GM12891 (cell line): ENCODE data around the gene INAFM2.

Experiments
- PAX5 ChIP-seq: IDR thresholded peaks from 2 replicates; pipeline ENCODE4 v1.6.1; 2011; ENCODE audit warnings: low read length, moderate library complexity, mild to moderate bottlenecking; ENCODE audit not compliant: insufficient read depth, severe bottlenecking
- POLR2A ChIP-seq: IDR thresholded peaks from 2 replicates; pipeline ENCODE4 v1.6.1; 2011; ENCODE audit warnings: low read depth, low read length, control low read depth
- POLR2AphosphoS5 ChIP-seq: IDR thresholded peaks from 2 replicates; pipeline ENCODE4 v1.6.1; 2011; ENCODE audit warnings: low read depth, low read length, control low read depth
- POU2F2 ChIP-seq: IDR thresholded peaks from 2 replicates; pipeline ENCODE4 v1.6.1; 2011; ENCODE audit warnings: low read depth, mild to moderate bottlenecking, control low read depth, low read length, moderate library complexity
- SPI1 ChIP-seq: IDR thresholded peaks from 2 replicates; pipeline ENCODE4 v1.6.1; 2011; ENCODE audit warnings: low read depth, low read length, control low read depth
- TAF1 ChIP-seq: IDR thresholded peaks from 2 replicates; pipeline ENCODE4 v1.6.1; 2011; ENCODE audit warnings: low read depth, low read length, control low read depth

- TF ChIP-seq POLR2A = no peak
- no peak for TF ChIP-seq TAF1
- TF ChIP-seq POLR2AphosphoS5 = no peak
- no peak for TF ChIP-seq POU2F2
- no peak for TF ChIP-seq PAX5
- TF ChIP-seq SPI1 = no peak
These were observed 33.0 kb upstream of the INAFM2 start for GRCh38 chr15:40290545-40290917.
